ENCODE measurements around the gene SMPD2.
A peak's percentile ranks its signal among the peaks of the same experiment; 100 is the strongest.

The SMPD2 gene

GRCh38 chr6:109440331-109441068 lies at the start of gene SMPD2, which contains the start of gene PPIL6:
Gene SMPD2, plus strand, starts transcription at chr6:109440724. Its CDS starts 398 bp downstream, at chr6:109441122.
Gene PPIL6, minus strand, starts transcription at chr6:109440628. Its CDS starts 38 bp downstream, at chr6:109440590.
- no peak for TF ChIP-seq CTCF (conservative IDR thresholded peaks at IDR 0.05; ENCODE audit: control insufficient read depth, insufficient read depth, low read depth, low read length)
- peak; percentile 84 for DNase-seq (ENCODE audit: low read depth)
- peak within 1 kb of the TSS; percentile 79 for H3K4me3 ChIP-seq (ENCODE audit: control insufficient read depth, low read depth, low read length)

- DNase-seq (ENCODE audit: low read depth), result no peak
- no peak overlapping the region for H3K4me3 ChIP-seq (ENCODE audit: control insufficient read depth, low read depth, low read length)
- no peak for TF ChIP-seq CTCF (conservative IDR thresholded peaks at IDR 0.05; ENCODE audit: control insufficient read depth, insufficient read depth, low read depth, low read length)
Observed at GRCh38 chr6:109393157-109393885, 47.2 kb upstream of the SMPD2 start.

- no peak overlapping the region for H3K4me3 ChIP-seq (ENCODE audit: control insufficient read depth, low read depth, low read length)
- TF ChIP-seq CTCF (conservative IDR thresholded peaks at IDR 0.05; ENCODE audit: control insufficient read depth, insufficient read depth, low read depth, low read length), result no peak
- peak; percentile 33 for DNase-seq (ENCODE audit: low read depth)
Observed at GRCh38 chr6:109393886-109394281, 46.6 kb upstream of the SMPD2 start.

- no peak for DNase-seq (ENCODE audit: low read depth)
- no peak for TF ChIP-seq CTCF (conservative IDR thresholded peaks at IDR 0.05; ENCODE audit: control insufficient read depth, insufficient read depth, low read depth, low read length)
- H3K4me3 ChIP-seq (ENCODE audit: control insufficient read depth, low read depth, low read length), result no peak overlapping the region
Observed at GRCh38 chr6:109396046-109396718, 44.3 kb upstream of the SMPD2 start.

- no peak overlapping the region for H3K4me3 ChIP-seq (ENCODE audit: control insufficient read depth, low read depth, low read length)
- TF ChIP-seq CTCF (conservative IDR thresholded peaks at IDR 0.05; ENCODE audit: control insufficient read depth, insufficient read depth, low read depth, low read length), result peak; percentile 39
- peak; percentile 35 for DNase-seq (ENCODE audit: low read depth)
Observed at GRCh38 chr6:109397020-109397419, 43.5 kb upstream of the SMPD2 start.

GRCh38 chr6:109406196-109406595 lies 34.3 kb upstream of the SMPD2 start:
- no peak for TF ChIP-seq CTCF (conservative IDR thresholded peaks at IDR 0.05; ENCODE audit: control insufficient read depth, insufficient read depth, low read depth, low read length)
- peak; percentile 94 for DNase-seq (ENCODE audit: low read depth)
- no peak overlapping the region for H3K4me3 ChIP-seq (ENCODE audit: control insufficient read depth, low read depth, low read length)

Data from fibroblast of mammary gland (primary cell).